ENCODE data around the gene FAM184A. TPM values are rescaled to one million over a fixed set of nuclear protein-coding genes. Genes with fewer than 3 reads are reported as not detected.

FAM184A gene
- total RNA-seq, 1 donor from 2014 or later: 0.59 TPM

GRCh38 chr6:119028091-119028490 lies 50.4 kb downstream of the FAM184A start:
- H3K27ac Mint-ChIP-seq (ENCODE audit: unreplicated experiment): no peak overlapping the region
- H3K36me3 Mint-ChIP-seq (ENCODE audit: unreplicated experiment): no peaks in the 10 kb centered on the region
- H3K9me3 Mint-ChIP-seq (ENCODE audit: unreplicated experiment): no peaks in the 10 kb centered on the region
- no peak overlapping the region for H3K4me3 Mint-ChIP-seq (ENCODE audit: unreplicated experiment)
- DNase-seq (ENCODE audit: extremely low spot score, unreplicated experiment): no peak
- no peaks in the 10 kb centered on the region for H3K4me1 Mint-ChIP-seq (ENCODE audit: unreplicated experiment)
- H3K27me3 Mint-ChIP-seq (ENCODE audit: unreplicated experiment): peaks cover 14% of the 10 kb centered on the region
- TF ChIP-seq, protein P1, sequence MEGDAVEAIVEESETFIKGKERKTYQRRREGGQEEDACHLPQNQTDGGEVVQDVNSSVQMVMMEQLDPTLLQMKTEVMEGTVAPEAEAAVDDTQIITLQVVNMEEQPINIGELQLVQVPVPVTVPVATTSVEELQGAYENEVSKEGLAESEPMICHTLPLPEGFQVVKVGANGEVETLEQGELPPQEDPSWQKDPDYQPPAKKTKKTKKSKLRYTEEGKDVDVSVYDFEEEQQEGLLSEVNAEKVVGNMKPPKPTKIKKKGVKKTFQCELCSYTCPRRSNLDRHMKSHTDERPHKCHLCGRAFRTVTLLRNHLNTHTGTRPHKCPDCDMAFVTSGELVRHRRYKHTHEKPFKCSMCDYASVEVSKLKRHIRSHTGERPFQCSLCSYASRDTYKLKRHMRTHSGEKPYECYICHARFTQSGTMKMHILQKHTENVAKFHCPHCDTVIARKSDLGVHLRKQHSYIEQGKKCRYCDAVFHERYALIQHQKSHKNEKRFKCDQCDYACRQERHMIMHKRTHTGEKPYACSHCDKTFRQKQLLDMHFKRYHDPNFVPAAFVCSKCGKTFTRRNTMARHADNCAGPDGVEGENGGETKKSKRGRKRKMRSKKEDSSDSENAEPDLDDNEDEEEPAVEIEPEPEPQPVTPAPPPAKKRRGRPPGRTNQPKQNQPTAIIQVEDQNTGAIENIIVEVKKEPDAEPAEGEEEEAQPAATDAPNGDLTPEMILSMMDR (IDR thresholded peaks at IDR 0.05): no peak

GRCh38 chr6:119027465-119027864 lies 51.0 kb downstream of the FAM184A start:
- no peaks in the 10 kb centered on the region for H3K4me1 Mint-ChIP-seq (ENCODE audit: unreplicated experiment)
- peaks cover 14% of the 10 kb centered on the region for H3K27me3 Mint-ChIP-seq (ENCODE audit: unreplicated experiment)
- TF ChIP-seq, protein P1 (IDR thresholded peaks at IDR 0.05): no peak

GRCh38 chr6:119026822-119027221 lies 51.6 kb downstream of the FAM184A start:
- Mint-ChIP-seq H3K27me3 (ENCODE audit: unreplicated experiment) (peaks cover 14% of the 10 kb centered on the region), H3K9me3 (ENCODE audit: unreplicated experiment) (no peaks in the 10 kb centered on the region), H3K36me3 (ENCODE audit: unreplicated experiment) (no peaks in the 10 kb centered on the region), H3K27ac (ENCODE audit: unreplicated experiment) (no peak overlapping the region), H3K4me3 (ENCODE audit: unreplicated experiment) (no peak overlapping the region), H3K4me1 (ENCODE audit: unreplicated experiment) (no peaks in the 10 kb centered on the region)
- no peak for DNase-seq (ENCODE audit: extremely low spot score, unreplicated experiment)
- TF ChIP-seq, protein P1 (IDR thresholded peaks at IDR 0.05): no peak

More at GRCh38 chr6:119027465-119027864, 51.0 kb downstream of the FAM184A start:
- H3K27ac Mint-ChIP-seq (ENCODE audit: unreplicated experiment): no peak overlapping the region
- H3K9me3 Mint-ChIP-seq (ENCODE audit: unreplicated experiment): no peaks in the 10 kb centered on the region
- DNase-seq (ENCODE audit: extremely low spot score, unreplicated experiment): no peak
- no peaks in the 10 kb centered on the region for H3K36me3 Mint-ChIP-seq (ENCODE audit: unreplicated experiment)
- no peak overlapping the region for H3K4me3 Mint-ChIP-seq (ENCODE audit: unreplicated experiment)

DNA sequence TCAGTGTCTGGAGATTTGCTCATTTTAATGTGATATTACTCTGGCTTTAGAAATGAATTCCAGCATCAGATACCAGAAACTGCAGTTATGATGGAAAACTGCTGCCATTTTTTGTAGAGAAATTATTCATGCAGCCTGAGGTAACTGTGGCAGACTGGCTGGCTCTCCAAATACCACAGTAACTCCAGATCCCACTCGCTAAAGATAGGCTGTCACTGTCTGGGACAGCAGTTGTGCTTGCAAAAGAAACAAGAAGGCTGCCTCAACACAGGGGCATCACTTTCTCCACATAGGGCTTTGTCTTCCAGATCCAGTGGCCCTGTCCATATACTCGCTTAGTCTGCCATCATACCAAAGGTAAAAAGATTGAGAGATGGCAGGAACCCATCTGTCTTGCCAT lies 52.7 kb downstream of the FAM184A start:
- Mint-ChIP-seq H3K9me3 (ENCODE audit: unreplicated experiment) (no peaks in the 10 kb centered on the region), H3K4me1 (ENCODE audit: unreplicated experiment) (no peaks in the 10 kb centered on the region), H3K36me3 (ENCODE audit: unreplicated experiment) (no peaks in the 10 kb centered on the region), H3K4me3 (ENCODE audit: unreplicated experiment) (no peak overlapping the region), H3K27me3 (ENCODE audit: unreplicated experiment) (peaks cover 14% of the 10 kb centered on the region), H3K27ac (ENCODE audit: unreplicated experiment) (no peak overlapping the region)
- no peak for DNase-seq (ENCODE audit: extremely low spot score, unreplicated experiment)
- TF ChIP-seq, protein P1 (IDR thresholded peaks at IDR 0.05): no peak

GRCh38 chr6:119024111-119024510 lies 54.4 kb downstream of the FAM184A start:
- Mint-ChIP-seq H3K9me3 (ENCODE audit: unreplicated experiment) (no peaks in the 10 kb centered on the region), H3K36me3 (ENCODE audit: unreplicated experiment) (no peaks in the 10 kb centered on the region), H3K4me3 (ENCODE audit: unreplicated experiment) (no peak overlapping the region), H3K4me1 (ENCODE audit: unreplicated experiment) (no peaks in the 10 kb centered on the region), H3K27me3 (ENCODE audit: unreplicated experiment) (peaks cover 14% of the 10 kb centered on the region), H3K27ac (ENCODE audit: unreplicated experiment) (no peak overlapping the region)
- TF ChIP-seq, protein P1 (IDR thresholded peaks at IDR 0.05): no peak
- DNase-seq (ENCODE audit: extremely low spot score, unreplicated experiment): no peak

All from osteocyte (in vitro differentiated cells).